DMS 273 treated with DMSO at 0.1 percent for 48 hours (cell line): ENCODE results near the gene UNKL.
"Not testable (repeated sequence)": the region's sequence is repeated elsewhere in the genome, so short reads cannot be mapped to it uniquely, and the experiment has no call there.

ENCODE experiments used
- DNase-seq: peaks from one replicate; lab custom pipeline; 2025; lab: John Stamatoyannopoulos, UW

Gene UNKL

DNA sequence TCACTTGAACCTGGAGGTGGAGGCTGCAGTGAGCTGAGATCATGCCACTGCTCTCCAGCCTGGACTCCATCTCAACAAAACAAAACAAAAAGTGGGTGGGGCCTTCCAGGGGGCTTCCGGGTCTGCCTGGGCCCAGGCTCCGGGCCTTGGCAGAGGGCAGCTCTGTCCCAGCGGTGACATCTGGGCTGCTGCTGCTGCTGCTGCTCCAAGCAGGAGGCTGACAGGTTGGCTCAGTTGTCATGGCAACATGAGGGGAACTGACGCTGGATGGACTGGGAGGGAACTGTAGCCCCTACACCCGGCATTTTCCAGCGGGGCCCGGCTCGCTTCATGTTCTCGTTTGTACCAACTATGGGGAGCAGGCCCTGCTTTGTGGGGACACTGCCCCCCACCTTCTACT lies 77.0 kb downstream of the UNKL start:
- DNase-seq, result peak; percentile 37

DNA sequence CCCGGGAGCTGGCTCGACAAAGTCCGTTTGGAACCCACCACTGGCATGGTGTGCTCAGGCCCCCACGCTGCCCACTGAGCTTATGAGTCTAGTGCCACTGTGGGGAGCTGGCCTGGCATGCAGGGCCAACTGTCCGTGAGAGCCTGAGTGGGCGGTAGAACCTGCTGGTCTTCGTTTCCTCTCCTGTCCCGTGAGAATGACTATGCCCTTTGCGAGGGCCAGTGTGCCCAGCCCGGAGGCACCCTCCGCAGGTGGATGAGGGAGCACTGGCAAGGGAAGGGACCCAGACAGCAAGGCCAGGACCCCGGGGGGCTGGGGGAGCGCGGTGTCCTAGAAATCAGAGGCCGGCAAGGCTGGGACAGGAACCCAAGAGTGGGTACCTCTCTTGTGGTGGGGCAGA lies 77.9 kb downstream of the UNKL start:
- no peak for DNase-seq

DNA sequence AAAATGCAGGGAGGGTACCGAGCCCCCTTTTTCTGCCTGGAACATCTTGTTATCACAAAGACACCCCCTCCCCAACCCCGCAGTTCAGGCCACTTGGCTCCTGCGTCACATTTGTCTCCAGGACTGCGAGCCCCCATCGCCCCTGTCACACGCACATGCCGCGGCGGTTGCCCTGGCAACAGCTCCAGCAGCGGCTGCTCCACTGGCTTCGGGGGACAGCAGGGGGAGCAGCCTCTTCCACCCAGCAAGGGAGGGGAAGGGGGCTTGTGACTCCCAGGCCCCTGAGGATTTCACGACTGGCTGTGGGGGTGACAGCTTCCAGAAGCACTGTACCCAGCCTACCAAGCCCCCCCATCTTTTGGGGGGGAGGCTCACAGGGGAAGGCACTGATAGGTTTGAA lies 78.5 kb downstream of the UNKL start:
- DNase-seq, result no peak

- no peak for DNase-seq
Measured at GRCh38 chr16:1335211-1335971, 79.1 kb downstream of the UNKL start.

- no peak for DNase-seq
Measured at GRCh38 chr16:1334739-1335138, 79.8 kb downstream of the UNKL start.

- no peak for DNase-seq
Measured at GRCh38 chr16:1333854-1334700, 80.4 kb downstream of the UNKL start.

DNA sequence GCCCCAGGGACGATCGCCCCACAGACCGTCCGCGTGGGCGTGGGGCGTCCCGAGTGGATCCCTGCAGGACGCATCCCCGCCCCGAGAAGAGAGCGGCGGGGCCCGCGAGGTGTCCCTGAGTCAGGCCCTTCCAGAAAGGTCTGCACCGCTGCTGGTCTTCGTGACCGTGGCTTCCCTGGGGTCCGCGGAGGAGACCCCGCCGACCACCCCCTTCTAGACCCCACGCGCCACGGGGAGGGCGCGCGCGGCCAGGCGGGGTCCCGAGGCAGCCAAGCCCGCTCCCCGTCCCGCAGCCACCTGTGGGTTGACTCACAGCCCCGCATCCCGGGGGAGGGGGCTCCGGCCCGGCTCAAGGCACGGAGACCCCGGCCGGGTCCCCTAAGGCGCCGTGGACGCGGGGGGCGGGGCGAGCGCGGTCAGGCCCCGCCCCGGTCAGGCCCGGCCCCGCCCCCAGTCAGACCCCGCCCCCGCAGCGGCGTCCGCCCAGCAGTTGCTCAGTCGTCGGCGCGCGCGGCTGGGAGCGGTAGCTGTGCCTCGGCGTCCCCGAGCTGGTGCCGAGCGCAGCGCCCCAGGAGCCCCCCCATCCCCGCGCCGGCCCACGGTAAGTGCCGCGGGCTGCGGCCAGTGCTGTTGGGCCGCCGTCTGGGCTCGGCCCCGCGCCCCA lies 81.2 kb downstream of the UNKL start, which contains the start of gene BAIAP3:
Gene BAIAP3 (plus strand): TSS at position 497 of the 664 bp plus-strand sequence. CDS start 4,905 bp downstream, outside the sequence.
- no peak for DNase-seq

DNA sequence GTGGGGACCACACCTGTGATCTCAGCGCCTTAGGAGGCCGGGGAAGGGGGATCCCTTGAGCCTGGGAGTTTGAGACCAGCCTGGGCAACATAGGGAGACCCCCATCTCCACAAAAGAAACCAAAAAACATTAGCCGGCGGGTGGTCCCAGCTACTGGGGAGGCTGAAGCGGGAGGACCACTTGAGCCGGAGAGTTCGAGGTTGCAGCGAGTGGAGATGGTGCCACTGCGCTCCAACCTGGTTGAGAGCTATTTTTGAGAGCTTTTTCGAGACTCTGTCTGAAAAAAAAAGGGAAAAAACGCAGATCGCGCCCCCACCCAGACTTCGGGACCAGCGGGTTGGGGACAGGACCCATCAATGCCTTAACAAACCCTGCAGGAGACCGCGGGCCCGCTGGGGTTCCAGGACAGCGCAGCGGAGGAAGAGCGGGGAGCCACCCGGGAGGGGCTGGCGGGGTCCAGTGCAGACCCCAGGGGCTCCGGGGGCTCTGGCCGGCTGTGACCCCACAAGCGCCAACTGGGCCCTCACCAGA lies 81.8 kb downstream of the UNKL start:
- DNase-seq, result no peak

GRCh38 chr16:1331712-1332617 lies 82.5 kb downstream of the UNKL start:
- DNase-seq, result no peak

GRCh38 chr16:1330931-1331711 lies 83.4 kb downstream of the UNKL start:
- no peak for DNase-seq

GRCh38 chr16:1330260-1330914 lies 84.1 kb downstream of the UNKL start:
- DNase-seq, result no peak

DNA sequence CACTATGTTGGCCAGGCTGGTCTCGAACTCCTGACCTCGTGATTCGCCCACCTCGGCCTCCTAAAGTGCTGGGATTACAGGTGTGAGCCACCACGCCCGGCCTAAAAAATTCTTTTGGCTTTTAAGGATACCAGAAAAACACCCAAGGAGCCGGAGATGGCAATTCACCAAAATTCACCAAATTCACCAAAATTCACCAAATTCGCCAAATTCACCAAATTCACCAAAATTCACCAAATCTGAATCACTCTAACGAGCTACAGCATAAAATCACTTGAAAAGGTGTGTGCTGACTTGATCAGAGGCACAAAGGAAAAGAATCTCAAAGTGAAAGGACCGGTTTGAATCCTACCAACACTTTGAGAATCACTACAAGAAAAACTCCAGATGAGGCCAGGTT lies 85.5 kb downstream of the UNKL start:
- DNase-seq, result not testable (repeated sequence)

DNA sequence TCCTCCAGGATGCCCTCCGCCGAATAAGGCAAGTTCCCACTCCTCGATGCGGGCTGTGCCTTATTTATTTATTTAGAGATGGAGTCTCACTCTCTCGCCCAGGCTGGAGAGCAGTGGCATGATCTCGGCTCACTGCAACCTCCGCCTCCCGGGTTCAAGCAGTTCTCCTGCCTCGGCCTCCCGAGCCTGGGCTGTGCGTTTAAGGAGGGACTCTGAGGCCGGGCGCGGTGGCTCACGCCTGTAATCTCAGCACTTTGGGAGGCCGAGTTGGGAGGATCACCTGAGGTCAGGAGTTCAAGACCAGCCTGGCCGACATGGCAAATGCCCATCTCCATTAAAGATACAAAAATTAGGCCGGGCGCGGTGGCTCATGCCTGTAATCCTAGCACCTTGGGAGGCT lies 86.4 kb downstream of the UNKL start:
- not testable (repeated sequence) for DNase-seq

- no peak for DNase-seq
Measured at GRCh38 chr16:1327619-1327947, 86.9 kb downstream of the UNKL start.

GRCh38 chr16:1326946-1327618 lies 87.4 kb downstream of the UNKL start:
- DNase-seq, result no peak

- no peak for DNase-seq
Measured at GRCh38 chr16:1326391-1326790, 88.1 kb downstream of the UNKL start.

DNA sequence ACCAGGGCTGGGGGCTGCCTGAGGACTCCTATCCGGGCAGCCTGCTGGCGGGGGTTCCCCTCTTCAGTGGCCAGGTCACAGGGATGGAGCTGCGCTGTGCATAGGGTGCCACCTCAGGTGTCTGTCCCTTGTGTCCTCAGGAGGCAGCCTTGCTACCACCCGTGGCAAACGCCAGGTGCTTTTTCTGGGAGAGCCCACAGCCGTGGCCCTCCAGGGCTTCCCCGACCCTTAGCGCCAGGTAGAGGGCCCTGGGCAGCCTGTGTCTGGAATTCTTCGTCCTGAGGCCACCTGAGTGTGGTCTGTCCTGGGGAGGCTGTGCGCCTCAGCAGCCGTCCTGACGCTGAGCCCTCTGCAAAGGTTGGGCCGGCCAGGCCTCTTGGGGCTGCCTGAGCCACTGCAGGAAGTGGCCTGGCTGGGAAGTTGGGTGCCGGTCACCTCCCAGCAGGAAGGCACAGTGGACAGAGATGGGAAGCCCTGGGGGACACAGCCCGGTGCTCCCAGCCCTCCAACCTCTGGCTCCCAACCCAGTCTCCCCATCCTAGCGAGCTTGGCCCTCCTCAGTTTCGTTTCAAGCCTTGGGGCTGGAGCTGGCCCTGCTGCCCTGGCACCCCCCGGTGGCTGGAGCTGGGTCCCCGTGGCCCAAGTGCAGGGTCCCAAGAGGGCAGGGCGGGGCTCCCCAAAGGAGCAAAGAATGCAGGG lies 88.7 kb downstream of the UNKL start:
- no peak for DNase-seq

- DNase-seq, result no peak
Measured at GRCh38 chr16:1325261-1325660, 89.2 kb downstream of the UNKL start.

GRCh38 chr16:1324286-1324826 lies 90.1 kb downstream of the UNKL start:
- no peak for DNase-seq
